Vagina (tissue), 2 donors: ENCODE measurements around the gene BRK1. TPM values are rescaled to one million over a fixed set of nuclear protein-coding genes. Genes with fewer than 3 reads are reported as not detected.

ENCODE experiments used
- DNase-seq, 2 donors: peaks; one replicate each; pipeline ENCODE4 v3.0.0-alpha.2; 2017; ENCODE audit errors: extremely low spot score in 2 of 2
- H3K27ac ChIP-seq: fragments of 200-600 bp; sonication (generic); one replicate; pipeline ENCODE4 v1.5.1; 2019
- H3K27me3 ChIP-seq: fragments of 200-600 bp; sonication (generic); one replicate; pipeline ENCODE4 v1.5.1; 2019
- H3K36me3 ChIP-seq, 2 donors: fragments of 200-600 bp; sonication (generic); one replicate each; pipeline ENCODE4 v1.5.1; 2017 to 2019
- H3K4me1 ChIP-seq: fragments of 200-600 bp; sonication (generic); one replicate; pipeline ENCODE4 v1.5.1; 2019
- H3K4me3 ChIP-seq, 2 donors: fragments of 200-600 bp; sonication (generic); 1 replicate in 1 of 2; 2 replicates in 1 of 2; pipeline ENCODE4 v1.5.1; 2016 to 2019
- H3K9me3 ChIP-seq: fragments of 200-600 bp; sonication (generic); one replicate; pipeline ENCODE4 v1.5.1; 2019
- CTCF ChIP-seq, 3 experiments: fragments of 450-650 bp in 2 of 3; fragments of 200-600 bp in 1 of 3; sonication (generic) in 1 of 3; IDR thresholded peaks; one replicate each; pipeline ENCODE4 v1.5.1; 2017 to 2019; ENCODE audit warnings: antibody characterized with exemption in 3 of 3, mild to moderate bottlenecking in 2 of 3, moderate library complexity in 2 of 3
- POLR2A ChIP-seq, 2 donors: fragments of 450-650 bp; IDR thresholded peaks; one replicate each; pipeline ENCODE4 v1.6.1; 2017; ENCODE audit warnings: antibody characterized with exemption in 2 of 2, mild to moderate bottlenecking in 2 of 2, moderate library complexity in 2 of 2
- POLR2AphosphoS5 ChIP-seq, 2 donors: sonication (generic); formaldehyde crosslinking; IDR thresholded peaks; one replicate each; pipeline ENCODE4 v1.9.0; 2017; ENCODE audit warnings: antibody characterized with exemption in 2 of 2, mild to moderate bottlenecking in 2 of 2, low read depth in 1 of 2; ENCODE audit not compliant: insufficient read depth in 1 of 2
- intact Hi-C: fragments of 100-400 bp; cut with DNase I; formaldehyde crosslinking; loops from one replicate; pipeline ENCODE4 v1.15.1; 2023
- total RNA-seq: library from RNA; depleted of rRNA; stranded (reverse); fragments of >200 nt; gene quantifications from one replicate; pipeline ENCODE4 v1.2.3, GENCODE V29; 2016

Gene BRK1
- total RNA-seq, 1 donor from 2014 or later: 94.5 TPM

DNA sequence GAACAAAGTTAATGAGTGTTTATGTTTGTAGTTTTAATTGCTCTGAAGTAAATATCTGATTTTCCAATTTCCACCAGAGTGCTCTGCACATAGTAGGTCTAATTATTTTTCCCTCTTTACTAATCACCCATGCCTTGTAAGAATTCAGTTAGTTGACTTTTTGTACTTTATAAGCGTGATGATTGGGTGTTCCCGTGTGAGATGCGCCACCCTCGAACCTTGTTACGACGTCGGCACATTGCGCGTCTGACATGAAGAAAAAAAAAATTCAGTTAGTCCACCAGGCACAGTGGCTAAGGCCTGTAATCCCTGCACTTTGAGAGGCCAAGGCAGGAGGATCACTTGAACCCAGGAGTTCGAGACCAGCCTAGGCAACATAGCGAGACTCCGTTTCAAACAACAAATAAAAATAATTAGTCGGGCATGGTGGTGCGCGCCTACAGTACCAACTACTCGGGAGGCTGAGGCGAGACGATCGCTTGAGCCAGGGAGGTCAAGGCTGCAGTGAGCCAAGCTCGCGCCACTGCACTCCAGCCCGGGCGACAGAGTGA is 25.6 kb downstream of the BRK1 start:
- intact Hi-C loops: no loop called here
- peak overlapping the region; percentile 71 to 91 for H3K4me3 ChIP-seq
- peak overlapping the region; percentile 89 for H3K27ac ChIP-seq

GRCh38 chr3:10142707-10143560 is 27.5 kb downstream of the BRK1 start:
- no peaks in the 10 kb centered on the region for H3K27me3 ChIP-seq
- intact Hi-C loops: no loop called here
- H3K9me3 ChIP-seq: no peaks in the 10 kb centered on the region
- peaks cover 0 to 2% of the 10 kb centered on the region in 2 donors for H3K36me3 ChIP-seq
- no peak for DNase-seq
- peaks cover 44% of the 10 kb centered on the region for H3K4me1 ChIP-seq
- peak overlapping the region; percentile 89 for H3K27ac ChIP-seq
- no peak for TF ChIP-seq POLR2A (IDR thresholded peaks at IDR 0.05)
- no peak for TF ChIP-seq CTCF (IDR thresholded peaks at IDR 0.05)
- no peak for TF ChIP-seq POLR2AphosphoS5 (IDR thresholded peaks at IDR 0.05; ENCODE audit: insufficient read depth in 1 of 2, low read depth in 1 of 2)
- H3K4me3 ChIP-seq: peak overlapping the region; percentile 71 to 91

More for the DNA sequence above, 25.6 kb downstream of the BRK1 start:
- Histone ChIP-seq H3K9me3 (no peaks in the 10 kb centered on the region), H3K36me3 (no peaks in the 10 kb centered on the region), H3K27me3 (no peaks in the 10 kb centered on the region), H3K4me1 (peaks cover 40% of the 10 kb centered on the region)
- DNase-seq: no peak
- no peak for TF ChIP-seq POLR2A (IDR thresholded peaks at IDR 0.05)
- no peak for TF ChIP-seq CTCF (IDR thresholded peaks at IDR 0.05)
- no peak for TF ChIP-seq POLR2AphosphoS5 (IDR thresholded peaks at IDR 0.05; ENCODE audit: insufficient read depth in 1 of 2, low read depth in 1 of 2)

DNA sequence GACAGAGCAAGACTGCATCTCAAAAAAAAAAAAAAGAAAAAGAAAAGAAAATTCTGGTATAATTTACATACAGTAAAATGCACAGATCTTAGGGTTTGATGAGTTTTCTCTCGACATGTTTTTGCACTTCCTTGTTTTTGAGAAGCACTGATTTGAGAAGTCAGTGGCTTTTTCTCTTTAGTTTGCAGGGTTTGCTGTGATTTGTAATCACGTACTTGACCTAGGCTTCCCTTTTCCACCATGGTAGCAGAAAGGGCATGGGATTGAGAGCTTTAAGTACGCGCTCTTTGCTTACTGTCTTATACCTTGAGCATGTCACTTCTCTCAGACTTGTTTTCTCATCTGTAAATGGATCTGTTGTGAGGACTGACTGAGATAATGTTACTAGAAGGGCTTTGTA is 30.2 kb downstream of the BRK1 start:
- intact Hi-C loops: no loop called here
- TF ChIP-seq CTCF (IDR thresholded peaks at IDR 0.05) (no peak), POLR2A (IDR thresholded peaks at IDR 0.05) (no peak), POLR2AphosphoS5 (IDR thresholded peaks at IDR 0.05; ENCODE audit: insufficient read depth in 1 of 2, low read depth in 1 of 2) (no peak)
- no peak overlapping the region for H3K4me3 ChIP-seq
- H3K27ac ChIP-seq: no peak overlapping the region
- H3K36me3 ChIP-seq: peaks cover 3 to 15% of the 10 kb centered on the region in 2 donors
- H3K27me3 ChIP-seq: no peaks in the 10 kb centered on the region
- no peak for DNase-seq
- H3K9me3 ChIP-seq: no peaks in the 10 kb centered on the region
- peaks cover 44% of the 10 kb centered on the region for H3K4me1 ChIP-seq

DNA sequence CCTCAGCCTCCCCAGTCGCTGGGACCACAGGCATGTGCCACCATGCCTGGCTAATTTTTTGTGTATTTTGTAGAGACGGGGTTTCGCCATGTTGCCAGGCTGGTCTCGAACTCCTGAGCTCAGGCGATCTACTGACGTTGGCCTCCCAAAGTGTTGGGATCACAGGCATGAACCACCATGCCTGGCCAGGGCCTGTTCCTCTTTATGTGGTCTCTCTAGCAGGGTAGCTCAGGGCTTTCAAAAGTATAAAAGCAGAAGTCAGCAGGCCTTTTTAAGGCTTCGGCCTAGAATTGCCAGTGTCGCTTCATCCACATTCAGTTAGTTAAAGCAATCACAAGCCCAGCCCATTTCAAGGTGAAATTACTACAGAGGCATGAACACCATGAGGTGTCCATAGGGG is 33.8 kb downstream of the BRK1 start:
- peaks cover 3 to 48% of the 10 kb centered on the region in 2 donors for H3K36me3 ChIP-seq
- DNase-seq: no peak
- TF ChIP-seq CTCF (IDR thresholded peaks at IDR 0.05): no peak
- TF ChIP-seq POLR2A (IDR thresholded peaks at IDR 0.05): no peak
- TF ChIP-seq POLR2AphosphoS5 (IDR thresholded peaks at IDR 0.05; ENCODE audit: insufficient read depth in 1 of 2, low read depth in 1 of 2): no peak

GRCh38 chr3:10150987-10151386 is 35.5 kb downstream of the BRK1 start:
- no peaks in the 10 kb centered on the region for H3K27me3 ChIP-seq
- no peak for DNase-seq
- H3K36me3 ChIP-seq: peaks cover 3 to 53% of the 10 kb centered on the region in 2 donors
- TF ChIP-seq POLR2A (IDR thresholded peaks at IDR 0.05): no peak
- no peak for TF ChIP-seq POLR2AphosphoS5 (IDR thresholded peaks at IDR 0.05; ENCODE audit: insufficient read depth in 1 of 2, low read depth in 1 of 2)
- no peak for TF ChIP-seq CTCF (IDR thresholded peaks at IDR 0.05)
- no peak overlapping the region for H3K27ac ChIP-seq
- H3K4me1 ChIP-seq: peaks cover 5% of the 10 kb centered on the region
- intact Hi-C loops: no loop called here
- no peaks in the 10 kb centered on the region for H3K9me3 ChIP-seq
- no peak overlapping the region for H3K4me3 ChIP-seq

More for the DNA sequence above, 33.8 kb downstream of the BRK1 start:
- H3K9me3 ChIP-seq: no peaks in the 10 kb centered on the region
- H3K4me1 ChIP-seq: peaks cover 22% of the 10 kb centered on the region
- no peaks in the 10 kb centered on the region for H3K27me3 ChIP-seq
- H3K4me3 ChIP-seq: no peak overlapping the region
- intact Hi-C loops: no loop called here
- no peak overlapping the region for H3K27ac ChIP-seq
